IMR-90 (cell line): ENCODE measurements around the gene POLD3. TPM values are rescaled to one million over a fixed set of nuclear protein-coding genes. Genes with fewer than 3 reads are reported as not detected.

Experiments used
- ATAC-seq: fragments of 200-7000 bp; cut with Tn5 transposase; 2 replicates; pipeline ENCODE4 v1.9.1; 2020; ENCODE audit warnings: low read depth, mild to moderate bottlenecking, moderate library complexity
- BruUV-seq: library from RNA; stranded (reverse); fragments of 400-500 nt; replicated peaks from 2 replicates; lab custom pipeline; 2021; lab: Mats Ljungman, UMichigan
- CTCF ChIA-PET: fragments of 300-600 bp; formaldehyde crosslinking; extraction: SDS; loops from one replicate; lab custom pipeline; 2021; ENCODE audit warnings: antibody characterized with exemption; lab: Yijun Ruan, JAX
- POLR2A ChIA-PET: fragments of 300-600 bp; sonication (Branson Sonifier 250); formaldehyde crosslinking; loops from one replicate; lab custom pipeline; 2022; ENCODE audit warnings: antibody characterized with exemption; ENCODE audit not compliant: unreplicated experiment; lab: Charles Lee
- DNase-seq: peaks from one replicate; pipeline ENCODE4 v3.0.0; 2013
- H2AFZ ChIP-seq: replicated peaks from 2 replicates; pipeline ENCODE3; 2013; ENCODE audit warnings: low read length, mild to moderate bottlenecking; ENCODE audit not compliant: poor library complexity
- H2AK5ac ChIP-seq: 2 replicates; pipeline ENCODE4 v1.6.1; 2013; ENCODE audit warnings: low read depth, low read length, inconsistent platforms
- H2AK9ac ChIP-seq: replicated peaks from 2 replicates; pipeline ENCODE3; 2013; ENCODE audit warnings: mild to moderate bottlenecking, low read depth, low read length, moderate library complexity; ENCODE audit not compliant: poor library complexity
- H2BK120ac ChIP-seq: 2 replicates; pipeline ENCODE4 v1.6.1; 2013; ENCODE audit warnings: low read depth, low read length, inconsistent platforms
- H2BK15ac ChIP-seq: 3 replicates; pipeline ENCODE4 v1.6.1; 2013; ENCODE audit warnings: low read depth, low read length, inconsistent platforms
- H2BK20ac ChIP-seq: 2 replicates; pipeline ENCODE4 v1.6.1; 2013; ENCODE audit warnings: low read depth, mild to moderate bottlenecking, inconsistent platforms, low read length, moderate library complexity
- H2BK5ac ChIP-seq: 2 replicates; pipeline ENCODE4 v1.6.1; 2013; ENCODE audit warnings: mild to moderate bottlenecking, low read depth, low read length, inconsistent platforms; ENCODE audit not compliant: poor library complexity, severe bottlenecking
- H3K14ac ChIP-seq: replicated peaks from 2 replicates; pipeline ENCODE4 v1.6.1; 2013; ENCODE audit warnings: low read depth, low read length, inconsistent platforms
- H3K18ac ChIP-seq: 2 replicates; pipeline ENCODE4 v1.6.1; 2013; ENCODE audit warnings: low read depth, low read length, control low read depth
- H3K23ac ChIP-seq: 2 replicates; pipeline ENCODE4 v1.6.1; 2013; ENCODE audit warnings: low read depth, low read length, inconsistent platforms
- H3K27ac ChIP-seq: 2 replicates; pipeline ENCODE4 v1.5.1; 2013; ENCODE audit warnings: mild to moderate bottlenecking, control low read depth, low read length; ENCODE audit not compliant: insufficient read depth
- H3K27me3 ChIP-seq: 2 replicates; pipeline ENCODE4 v1.6.1; 2013; ENCODE audit warnings: low read length; ENCODE audit not compliant: control insufficient read depth, insufficient read depth
- H3K36me3 ChIP-seq: 2 replicates; pipeline ENCODE4 v1.6.1; 2013; ENCODE audit warnings: low read length, mixed read lengths; ENCODE audit not compliant: control insufficient read depth, insufficient read depth
- H3K4ac ChIP-seq: 2 replicates; pipeline ENCODE4 v1.6.1; 2013; ENCODE audit warnings: low read depth, low read length, inconsistent platforms
- H3K4me1 ChIP-seq: 2 replicates; pipeline ENCODE4 v1.6.1; 2013; ENCODE audit warnings: low read length, mixed read lengths; ENCODE audit not compliant: control insufficient read depth, insufficient read depth
- H3K4me2 ChIP-seq: 2 replicates; pipeline ENCODE4 v1.6.1; 2013; ENCODE audit warnings: low read depth, mild to moderate bottlenecking, control low read depth, low read length, moderate library complexity
- H3K4me3 ChIP-seq: 2 replicates; pipeline ENCODE4 v1.5.1; 2013; ENCODE audit warnings: low read depth, mild to moderate bottlenecking, control low read depth, low read length, moderate library complexity; ENCODE audit not compliant: insufficient read depth
- H3K56ac ChIP-seq: 2 replicates; pipeline ENCODE4 v1.6.1; 2013; ENCODE audit warnings: low read length, inconsistent platforms; ENCODE audit not compliant: insufficient read depth; ENCODE audit errors: extremely low read depth
- H3K79me1 ChIP-seq, 2 experiments: 2 replicates each; pipeline ENCODE4 v1.6.1; 2013; ENCODE audit warnings: low read length in 2 of 2, inconsistent platforms in 1 of 2, low read depth in 1 of 2
- H3K9ac ChIP-seq: 2 replicates; pipeline ENCODE4 v1.6.1; 2013; ENCODE audit warnings: low read depth, low read length, control low read depth
- H3K9me1 ChIP-seq: 2 replicates; pipeline ENCODE4 v1.6.1; 2013; ENCODE audit warnings: low read length, inconsistent platforms; ENCODE audit not compliant: insufficient read depth
- H3K9me3 ChIP-seq: 2 replicates; pipeline ENCODE4 v1.6.1; 2013; ENCODE audit warnings: low read length; ENCODE audit not compliant: control insufficient read depth, insufficient read depth
- H4K20me1 ChIP-seq: 2 replicates; pipeline ENCODE4 v1.6.1; 2013; ENCODE audit warnings: low read length, inconsistent platforms; ENCODE audit not compliant: insufficient read depth
- H4K5ac ChIP-seq: 2 replicates; pipeline ENCODE4 v1.6.1; 2013; ENCODE audit warnings: mild to moderate bottlenecking, low read depth, low read length, control low read depth
- H4K8ac ChIP-seq, 2 experiments: 2 replicates each; pipeline ENCODE4 v1.6.1; 2013; ENCODE audit warnings: low read depth in 2 of 2, low read length in 2 of 2, control low read depth in 1 of 2, inconsistent platforms in 1 of 2
- H4K91ac ChIP-seq: 2 replicates; pipeline ENCODE4 v1.6.1; 2013; ENCODE audit warnings: low read depth, low read length, inconsistent platforms; ENCODE audit not compliant: insufficient read depth
- MXI1 ChIP-seq: IDR thresholded peaks from 2 replicates; pipeline ENCODE4 v1.6.1; 2012; ENCODE audit warnings: low read depth, mild to moderate bottlenecking, low read length, moderate library complexity, borderline replicate concordance
- WGBS, 2 experiments: methylation state at CpG; one replicate each; pipeline versions ENCODE4 v1.1.5 to v1.1.7; 2013; ENCODE audit warnings: missing lambda C conversion rate in 2 of 2; ENCODE audit not compliant: insufficient read length in 1 of 2; ENCODE audit errors: extremely low coverage in 2 of 2; 5-methylcytosine and 5-hydroxymethylcytosine counted together
- dilution Hi-C: fragments of 300-500 bp; cut with HindIII; formaldehyde crosslinking; loops from one replicate; pipeline ENCODE4 v1.14.3; 2018; ENCODE audit warnings: low sequenced_read_pairs; ENCODE audit not compliant: unreplicated experiment
- in situ Hi-C: fragments of 300-500 bp; cut with MboI; formaldehyde crosslinking; loops from 3 replicates; pipeline ENCODE4 v1.14.3; 2019; ENCODE audit warnings: low sequenced_read_pairs, inconsistent platforms, mixed read lengths
- intact Hi-C: fragments of 100-400 bp; cut with micrococcal nuclease; formaldehyde crosslinking; loops from 2 replicates; pipeline ENCODE4 v1.10.0; 2022
- polyA plus RNA-seq, 3 experiments: library from polyadenylated mRNA; depleted of rRNA; stranded (reverse); fragments of >200 nt; gene quantifications; 2 replicates each; pipeline ENCODE4 v1.2.3, GENCODE V29; 2012; ENCODE audit warnings: low replicate concordance in 1 of 3
- total RNA-seq: library from RNA; depleted of rRNA; stranded (reverse); fragments of >200 nt; gene quantifications from 2 replicates; pipeline ENCODE4 v1.2.3, GENCODE V29; 2012

The POLD3 gene
- total and polyA plus RNA-seq, 2 of the 4 experiments (the other 2 are of a cell fraction), result 9.1 to 9.2 TPM

GRCh38 chr11:74663315-74663714, 70.9 kb downstream of the POLD3 start:
- no peak overlapping the region for H3K9ac ChIP-seq
- BruUV-seq, result no TSS peak
- no peak overlapping the region for H3K23ac ChIP-seq
- no peak overlapping the region for H2BK120ac ChIP-seq
- no peak overlapping the region for H2AK5ac ChIP-seq
- H3K27ac ChIP-seq, result no peak overlapping the region
- H2AK9ac ChIP-seq, result no peak overlapping the region
- no peak overlapping the region for H3K56ac ChIP-seq
- H4K91ac ChIP-seq, result no peak overlapping the region
- ChIA-PET CTCF (no interaction called here), POLR2A (no interaction called here)
- H2BK15ac ChIP-seq, result no peak overlapping the region
- H3K18ac ChIP-seq, result no peak overlapping the region
- WGBS, 2 experiments, result no CpG with 5 or more reads among the region's 1 CpG
- H3K9me3 ChIP-seq, result peaks cover 2% of the 10 kb centered on the region; the same call in 1 of the 2 replicates
- TF ChIP-seq MXI1, result no peak
- H3K4ac ChIP-seq, result no peak overlapping the region
- H4K5ac ChIP-seq, result no peak overlapping the region
- H3K27me3 ChIP-seq, result no peaks in the 10 kb centered on the region
- H3K79me1 ChIP-seq, result no peaks in the 10 kb centered on the region
- ATAC-seq (no peak), DNase-seq (no peak)
- H4K8ac ChIP-seq, result no peak overlapping the region
- intact Hi-C loops, result no loop called here
- no peak overlapping the region for H3K4me3 ChIP-seq
- H2BK5ac ChIP-seq, result no peak overlapping the region
- H3K4me1 ChIP-seq, result no peaks in the 10 kb centered on the region
- no peaks in the 10 kb centered on the region for H3K36me3 ChIP-seq
- H3K14ac ChIP-seq, result no peak overlapping the region
- H4K20me1 ChIP-seq, result no peaks in the 10 kb centered on the region
- no peaks in the 10 kb centered on the region for H3K9me1 ChIP-seq
- no peak overlapping the region for H2BK20ac ChIP-seq
- dilution Hi-C loops, result no loop called here
- no peak overlapping the region for H3K4me2 ChIP-seq
- no peak overlapping the region for H2AFZ ChIP-seq
- in situ Hi-C loops, result no loop called here
